ENCODE data around the gene NCOA3. TPM values are rescaled to one million over a fixed set of nuclear protein-coding genes. Genes with fewer than 3 reads are reported as not detected.

The NCOA3 gene
- total RNA-seq, 1 donor from 2014 or later: 17.9 TPM

DNA sequence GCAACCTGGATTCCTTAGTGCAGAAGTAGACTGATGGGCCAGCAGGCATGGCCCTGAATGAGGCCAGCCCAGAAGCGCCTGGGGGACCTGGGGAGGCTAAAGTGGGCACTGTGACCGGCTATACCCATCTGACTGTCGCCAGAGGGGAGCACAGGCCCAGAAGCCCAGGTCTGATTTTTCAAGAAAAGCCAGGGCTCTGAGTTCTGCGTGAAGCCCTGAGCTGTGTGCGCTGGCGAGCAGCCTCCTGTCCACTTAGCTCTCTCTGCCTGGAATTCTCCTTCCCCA, 171.9 kb downstream of the NCOA3 start:
- no peak overlapping the region for H3K4me3 ChIP-seq (ENCODE audit: low read depth, low read length)
- TF ChIP-seq, protein P1, sequence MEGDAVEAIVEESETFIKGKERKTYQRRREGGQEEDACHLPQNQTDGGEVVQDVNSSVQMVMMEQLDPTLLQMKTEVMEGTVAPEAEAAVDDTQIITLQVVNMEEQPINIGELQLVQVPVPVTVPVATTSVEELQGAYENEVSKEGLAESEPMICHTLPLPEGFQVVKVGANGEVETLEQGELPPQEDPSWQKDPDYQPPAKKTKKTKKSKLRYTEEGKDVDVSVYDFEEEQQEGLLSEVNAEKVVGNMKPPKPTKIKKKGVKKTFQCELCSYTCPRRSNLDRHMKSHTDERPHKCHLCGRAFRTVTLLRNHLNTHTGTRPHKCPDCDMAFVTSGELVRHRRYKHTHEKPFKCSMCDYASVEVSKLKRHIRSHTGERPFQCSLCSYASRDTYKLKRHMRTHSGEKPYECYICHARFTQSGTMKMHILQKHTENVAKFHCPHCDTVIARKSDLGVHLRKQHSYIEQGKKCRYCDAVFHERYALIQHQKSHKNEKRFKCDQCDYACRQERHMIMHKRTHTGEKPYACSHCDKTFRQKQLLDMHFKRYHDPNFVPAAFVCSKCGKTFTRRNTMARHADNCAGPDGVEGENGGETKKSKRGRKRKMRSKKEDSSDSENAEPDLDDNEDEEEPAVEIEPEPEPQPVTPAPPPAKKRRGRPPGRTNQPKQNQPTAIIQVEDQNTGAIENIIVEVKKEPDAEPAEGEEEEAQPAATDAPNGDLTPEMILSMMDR (conservative IDR thresholded peaks at IDR 0.05; ENCODE audit: low read depth, low read length): no peak
- DNase-seq (ENCODE audit: low read depth): no peak

DNA sequence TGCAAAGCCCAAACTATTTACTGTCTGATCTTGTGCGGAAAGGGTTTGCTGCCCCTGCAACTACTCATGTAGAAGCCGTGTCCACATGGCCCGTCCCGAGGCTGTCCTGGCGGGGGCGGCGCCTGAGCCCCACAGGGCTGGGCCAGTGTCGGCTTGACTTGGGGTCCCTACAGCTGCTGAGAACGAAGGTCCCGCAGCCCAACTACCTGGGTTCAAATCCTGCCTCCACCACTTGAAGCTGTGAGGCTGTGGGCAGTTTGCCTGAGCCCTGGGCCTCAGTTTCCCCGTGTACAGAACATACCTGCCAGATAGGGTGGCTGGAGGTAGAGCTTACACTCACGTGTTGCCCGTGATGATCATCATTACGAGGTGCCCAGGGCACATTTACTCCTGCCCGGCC, 172.5 kb downstream of the NCOA3 start:
- DNase-seq (ENCODE audit: low read depth): no peak
- no peak overlapping the region for H3K4me3 ChIP-seq (ENCODE audit: low read depth, low read length)
- TF ChIP-seq, protein P1 (conservative IDR thresholded peaks at IDR 0.05; ENCODE audit: low read depth, low read length): no peak

GRCh38 chr20:47674686-47675085, 173.0 kb downstream of the NCOA3 start:
- no peak for DNase-seq (ENCODE audit: low read depth)
- H3K4me3 ChIP-seq (ENCODE audit: low read depth, low read length): no peak overlapping the region
- TF ChIP-seq, protein P1 (conservative IDR thresholded peaks at IDR 0.05; ENCODE audit: low read depth, low read length): no peak

GRCh38 chr20:47675190-47676142, 173.8 kb downstream of the NCOA3 start:
- no peak overlapping the region for H3K4me3 ChIP-seq (ENCODE audit: low read depth, low read length)
- TF ChIP-seq, protein P1 (conservative IDR thresholded peaks at IDR 0.05; ENCODE audit: low read depth, low read length): no peak
- no peak for DNase-seq (ENCODE audit: low read depth)

- no peak overlapping the region for H3K4me3 ChIP-seq (ENCODE audit: low read depth, low read length)
- TF ChIP-seq, protein P1 (conservative IDR thresholded peaks at IDR 0.05; ENCODE audit: low read depth, low read length): no peak
- DNase-seq (ENCODE audit: low read depth): no peak
Observed at GRCh38 chr20:47676219-47676721, 174.6 kb downstream of the NCOA3 start.

- DNase-seq (ENCODE audit: low read depth): no peak
- no peak overlapping the region for H3K4me3 ChIP-seq (ENCODE audit: low read depth, low read length)
- TF ChIP-seq, protein P1 (conservative IDR thresholded peaks at IDR 0.05; ENCODE audit: low read depth, low read length): no peak
Observed at GRCh38 chr20:47676912-47677634, 175.4 kb downstream of the NCOA3 start.
